ENCODE results near the gene GLIS1. TPM values are rescaled to one million over a fixed set of nuclear protein-coding genes. Genes with fewer than 3 reads are reported as not detected.

Gene GLIS1
- total RNA-seq, 2 donors from 2014 or later, result 0.20 to 0.22 TPM

DNA sequence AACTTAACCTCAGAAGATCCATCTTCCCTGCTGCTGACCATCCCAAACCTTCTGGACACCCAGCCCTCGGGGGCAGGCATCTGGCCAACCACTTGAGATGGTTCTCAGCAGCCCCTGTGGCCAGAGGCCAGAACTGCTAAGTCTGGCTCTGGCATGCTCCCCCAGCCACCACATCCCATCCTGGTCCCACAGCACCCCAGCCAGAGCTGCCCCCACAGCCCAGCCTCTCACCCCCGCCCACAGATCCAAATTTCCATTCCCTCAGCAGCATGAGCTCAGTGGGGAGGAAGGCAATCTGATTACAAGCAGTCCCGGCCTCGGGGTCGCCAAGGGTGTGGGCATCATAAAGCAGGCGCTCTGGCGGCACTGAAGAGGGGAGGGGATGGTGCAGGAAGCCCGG is 45.6 kb downstream of the GLIS1 start:
- Histone ChIP-seq H3K4me1 (peaks cover 0 to 4% of the 10 kb centered on the region in 2 donors), H3K4me3 (no peak overlapping the region), H3K27me3 (no peaks in the 10 kb centered on the region), H3K27ac (no peak overlapping the region), H3K36me3 (no peaks in the 10 kb centered on the region), H3K9me3 (no peaks in the 10 kb centered on the region)
- TF ChIP-seq, protein P1, sequence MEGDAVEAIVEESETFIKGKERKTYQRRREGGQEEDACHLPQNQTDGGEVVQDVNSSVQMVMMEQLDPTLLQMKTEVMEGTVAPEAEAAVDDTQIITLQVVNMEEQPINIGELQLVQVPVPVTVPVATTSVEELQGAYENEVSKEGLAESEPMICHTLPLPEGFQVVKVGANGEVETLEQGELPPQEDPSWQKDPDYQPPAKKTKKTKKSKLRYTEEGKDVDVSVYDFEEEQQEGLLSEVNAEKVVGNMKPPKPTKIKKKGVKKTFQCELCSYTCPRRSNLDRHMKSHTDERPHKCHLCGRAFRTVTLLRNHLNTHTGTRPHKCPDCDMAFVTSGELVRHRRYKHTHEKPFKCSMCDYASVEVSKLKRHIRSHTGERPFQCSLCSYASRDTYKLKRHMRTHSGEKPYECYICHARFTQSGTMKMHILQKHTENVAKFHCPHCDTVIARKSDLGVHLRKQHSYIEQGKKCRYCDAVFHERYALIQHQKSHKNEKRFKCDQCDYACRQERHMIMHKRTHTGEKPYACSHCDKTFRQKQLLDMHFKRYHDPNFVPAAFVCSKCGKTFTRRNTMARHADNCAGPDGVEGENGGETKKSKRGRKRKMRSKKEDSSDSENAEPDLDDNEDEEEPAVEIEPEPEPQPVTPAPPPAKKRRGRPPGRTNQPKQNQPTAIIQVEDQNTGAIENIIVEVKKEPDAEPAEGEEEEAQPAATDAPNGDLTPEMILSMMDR (IDR thresholded peaks at IDR 0.05), result no peak
- DNase-seq (ENCODE audit: low spot score), result no peak

DNA sequence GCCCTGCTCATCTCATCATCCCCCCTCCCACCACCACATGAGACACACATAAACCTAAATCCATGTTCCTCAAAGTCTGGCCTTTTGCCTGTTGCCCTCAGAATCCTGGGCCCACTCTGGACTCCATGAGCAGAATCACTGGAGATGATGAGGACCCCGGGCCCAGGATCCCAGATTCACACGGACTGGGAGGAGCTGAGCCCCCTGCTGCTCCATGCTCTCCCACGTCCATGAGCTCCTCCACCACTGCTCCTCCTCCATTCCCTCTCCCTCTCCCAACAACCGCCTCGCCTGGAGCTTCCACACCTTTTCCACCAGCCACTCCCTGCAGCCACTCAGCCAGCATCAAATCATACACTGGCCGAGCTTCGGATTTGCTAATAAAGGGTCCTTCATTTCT is 47.6 kb downstream of the GLIS1 start:
- H3K27me3 ChIP-seq, result peaks cover 0 to 4% of the 10 kb centered on the region in 2 donors
- H3K27ac ChIP-seq, result no peak overlapping the region

DNA sequence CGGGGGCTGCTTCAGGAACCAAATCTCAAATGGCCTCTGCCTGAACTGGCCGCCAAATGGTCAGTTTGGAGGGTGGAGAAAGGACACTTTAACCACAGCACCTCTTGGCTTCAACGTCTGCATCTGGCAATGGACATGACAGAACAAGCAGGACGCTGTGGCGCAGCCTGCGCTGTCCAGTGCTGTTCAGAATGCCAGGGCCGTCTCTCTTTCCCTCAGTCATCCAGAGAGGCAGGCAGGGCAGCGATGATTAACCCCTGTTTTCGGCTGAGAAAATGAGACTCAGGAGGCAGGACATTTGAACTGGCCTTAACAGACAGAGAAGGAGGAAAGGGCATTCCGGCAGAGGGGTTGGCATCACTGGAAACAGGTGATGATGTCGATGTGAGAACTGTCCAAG is 48.6 kb downstream of the GLIS1 start:
- no peaks in the 10 kb centered on the region for H3K36me3 ChIP-seq
- H3K27me3 ChIP-seq, result peaks cover 0 to 4% of the 10 kb centered on the region in 2 donors
- no peak for DNase-seq (ENCODE audit: low spot score)
- H3K27ac ChIP-seq, result no peak overlapping the region
- TF ChIP-seq, protein P1 (IDR thresholded peaks at IDR 0.05), result no peak
- H3K9me3 ChIP-seq, result no peaks in the 10 kb centered on the region
- no peak overlapping the region for H3K4me3 ChIP-seq
- H3K4me1 ChIP-seq, result no peaks in the 10 kb centered on the region

More for the DNA sequence above, 47.6 kb downstream of the GLIS1 start:
- no peak overlapping the region for H3K4me3 ChIP-seq
- H3K9me3 ChIP-seq, result no peaks in the 10 kb centered on the region
- no peaks in the 10 kb centered on the region for H3K4me1 ChIP-seq
- TF ChIP-seq, protein P1 (IDR thresholded peaks at IDR 0.05), result no peak
- H3K36me3 ChIP-seq, result no peaks in the 10 kb centered on the region
- no peak for DNase-seq (ENCODE audit: low spot score)

DNA sequence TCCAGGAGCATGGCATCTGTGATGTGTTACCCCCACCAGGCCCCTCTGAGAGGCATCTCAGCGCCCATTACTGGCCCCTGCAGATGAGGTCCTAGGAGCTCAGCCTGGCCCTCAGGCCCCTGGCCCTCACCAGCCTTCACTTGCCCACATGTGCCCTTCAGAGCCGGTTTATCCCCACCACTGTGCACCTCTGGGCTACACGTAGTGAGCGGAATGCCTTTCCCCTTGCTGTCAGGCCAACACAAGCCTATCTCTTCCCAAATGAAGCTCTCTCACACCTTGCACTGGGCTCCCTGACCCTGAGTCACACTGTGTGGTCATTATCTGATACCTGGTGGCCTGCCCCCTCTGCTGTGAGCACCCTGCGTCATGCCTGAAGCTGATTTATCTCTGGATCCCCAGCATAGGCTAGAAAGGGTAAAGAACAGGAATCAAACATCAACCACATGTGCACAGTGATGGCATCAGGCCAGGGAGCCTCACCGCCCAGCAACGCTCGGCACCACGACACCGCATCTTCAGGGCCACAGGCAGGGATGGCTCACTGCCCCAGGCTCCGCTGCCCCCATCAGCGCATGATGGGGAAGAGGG is 49.1 kb downstream of the GLIS1 start:
- Histone ChIP-seq H3K36me3 (no peaks in the 10 kb centered on the region), H3K9me3 (no peaks in the 10 kb centered on the region), H3K27ac (no peak overlapping the region), H3K4me1 (no peaks in the 10 kb centered on the region), H3K27me3 (peaks cover 0 to 4% of the 10 kb centered on the region in 2 donors), H3K4me3 (no peak overlapping the region)
- TF ChIP-seq, protein P1 (IDR thresholded peaks at IDR 0.05), result no peak
- DNase-seq (ENCODE audit: low spot score), result no peak

DNA sequence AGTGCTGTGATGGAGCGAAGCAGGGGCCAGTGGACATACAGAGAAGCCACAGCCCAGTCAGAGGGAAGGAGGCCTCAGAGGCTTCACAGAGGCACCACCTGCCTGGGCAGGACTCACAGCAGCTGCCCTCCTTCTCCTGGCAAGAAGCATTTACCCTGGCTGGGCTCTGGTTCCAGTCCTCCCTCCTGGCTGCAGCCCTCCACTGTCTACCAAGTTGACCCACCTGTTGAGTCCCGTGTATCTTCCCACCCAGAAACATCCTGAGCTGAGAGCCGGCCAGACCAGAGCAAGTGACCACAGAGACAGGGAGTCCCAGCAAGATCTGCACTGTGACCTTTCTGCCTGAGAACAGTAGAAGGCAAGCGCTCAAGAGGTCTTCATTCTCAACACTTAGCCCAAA is 49.7 kb downstream of the GLIS1 start:
- TF ChIP-seq, protein P1 (IDR thresholded peaks at IDR 0.05), result no peak
- Histone ChIP-seq H3K27me3 (peaks cover 0 to 4% of the 10 kb centered on the region in 2 donors), H3K9me3 (no peaks in the 10 kb centered on the region), H3K4me1 (no peaks in the 10 kb centered on the region), H3K4me3 (no peak overlapping the region), H3K27ac (no peak overlapping the region), H3K36me3 (no peaks in the 10 kb centered on the region)
- DNase-seq (ENCODE audit: low spot score), result no peak
